Thyroid gland (tissue), 4 donors: Measurements from ENCODE around the gene C6orf120. TPM values are rescaled to one million over a fixed set of nuclear protein-coding genes. Genes with fewer than 3 reads are reported as not detected.

Experiments
- DNase-seq, 2 donors: peaks; one replicate each; pipeline ENCODE4 v3.0.0-alpha.2; 2019
- H3K27ac ChIP-seq, 3 donors: fragments of 200-600 bp; sonication (generic); 1 replicate in 2 of 3; 2 replicates in 1 of 3; pipeline ENCODE4 v1.5.1; 2016 to 2019; ENCODE audit warnings: mild to moderate bottlenecking in 1 of 3, moderate library complexity in 1 of 3
- H3K27me3 ChIP-seq: fragments of 200-600 bp; sonication (generic); one replicate; pipeline ENCODE4 v1.5.1; 2019
- H3K36me3 ChIP-seq, 2 donors: fragments of 200-600 bp; sonication (generic); one replicate each; pipeline ENCODE4 v1.5.1; 2016 to 2019
- H3K4me1 ChIP-seq, 2 donors: fragments of 200-600 bp; sonication (generic); one replicate each; pipeline ENCODE4 v1.5.1; 2017 to 2019
- H3K4me3 ChIP-seq, 3 donors: fragments of 200-600 bp; sonication (generic); replicated peaks in 1 of 3; 1 replicate in 2 of 3; 2 replicates in 1 of 3; pipeline ENCODE4 v1.5.1; 2016; ENCODE audit warnings: mild to moderate bottlenecking in 1 of 3
- H3K9me3 ChIP-seq: fragments of 200-600 bp; sonication (generic); one replicate; pipeline ENCODE4 v1.5.1; 2017
- POLR2A ChIP-seq, 2 donors: fragments of 450-650 bp; IDR thresholded peaks; one replicate each; pipeline ENCODE4 v1.6.1; 2017; ENCODE audit warnings: antibody characterized with exemption in 2 of 2, mild to moderate bottlenecking in 2 of 2, moderate library complexity in 1 of 2
- WGBS, 2 donors: methylation state at CpG; one replicate each; pipeline ENCODE4 v1.1.5; 2017; 5-methylcytosine and 5-hydroxymethylcytosine counted together
- intact Hi-C: fragments of 100-400 bp; cut with DNase I; formaldehyde crosslinking; loops from one replicate; pipeline ENCODE4 v1.15.1; 2023
- total RNA-seq, 4 donors: library from RNA; depleted of rRNA; stranded (reverse); fragments of >200 nt; gene quantifications; one replicate each; pipeline ENCODE4 v1.2.3, GENCODE V29; 2016
- TF ChIP-seq, protein P1 (sequence below), 6 experiments: fragments of 200-600 bp in 3 of 6; fragments of 450-650 bp in 3 of 6; sonication (generic) in 3 of 6; IDR thresholded peaks; one replicate each; pipeline ENCODE4 v1.5.1; 2016 to 2019; ENCODE audit warnings: antibody characterized with exemption in 6 of 6, mild to moderate bottlenecking in 2 of 6, inconsistent platforms in 1 of 6, moderate library complexity in 1 of 6

The C6orf120 gene
- total RNA-seq, 4 donors from 2014 or later, result 19.8 to 32.1 (median 29.3) TPM

DNA sequence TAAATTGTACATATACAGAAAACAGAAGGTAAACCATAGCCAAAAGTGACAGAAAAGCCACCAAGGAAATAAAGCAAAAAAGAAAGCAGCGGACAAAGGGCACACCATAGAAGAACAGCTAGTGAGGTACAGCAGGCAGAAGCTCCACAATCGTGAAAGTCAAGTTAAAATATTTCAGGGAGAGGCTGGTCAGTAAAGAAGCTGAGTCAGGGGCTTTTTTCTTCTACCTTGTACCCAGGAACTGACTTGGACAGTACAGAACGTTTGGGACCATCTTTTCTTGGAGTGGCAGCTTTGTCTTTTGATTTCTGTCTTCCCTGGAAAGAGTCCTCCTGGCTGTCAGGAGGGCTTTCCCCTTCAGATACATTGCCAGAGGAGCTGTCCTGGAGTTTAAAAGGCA, 8.1 kb downstream of the C6orf120 start:
- 83 to 87% methylated on average over 3 of the region's 3 CpGs for WGBS, 2 donors
- H3K36me3 ChIP-seq, result peaks cover 22 to 36% of the 10 kb centered on the region in 2 donors
- TF ChIP-seq POLR2A (IDR thresholded peaks at IDR 0.05), result no peak
- TF ChIP-seq, protein P1, sequence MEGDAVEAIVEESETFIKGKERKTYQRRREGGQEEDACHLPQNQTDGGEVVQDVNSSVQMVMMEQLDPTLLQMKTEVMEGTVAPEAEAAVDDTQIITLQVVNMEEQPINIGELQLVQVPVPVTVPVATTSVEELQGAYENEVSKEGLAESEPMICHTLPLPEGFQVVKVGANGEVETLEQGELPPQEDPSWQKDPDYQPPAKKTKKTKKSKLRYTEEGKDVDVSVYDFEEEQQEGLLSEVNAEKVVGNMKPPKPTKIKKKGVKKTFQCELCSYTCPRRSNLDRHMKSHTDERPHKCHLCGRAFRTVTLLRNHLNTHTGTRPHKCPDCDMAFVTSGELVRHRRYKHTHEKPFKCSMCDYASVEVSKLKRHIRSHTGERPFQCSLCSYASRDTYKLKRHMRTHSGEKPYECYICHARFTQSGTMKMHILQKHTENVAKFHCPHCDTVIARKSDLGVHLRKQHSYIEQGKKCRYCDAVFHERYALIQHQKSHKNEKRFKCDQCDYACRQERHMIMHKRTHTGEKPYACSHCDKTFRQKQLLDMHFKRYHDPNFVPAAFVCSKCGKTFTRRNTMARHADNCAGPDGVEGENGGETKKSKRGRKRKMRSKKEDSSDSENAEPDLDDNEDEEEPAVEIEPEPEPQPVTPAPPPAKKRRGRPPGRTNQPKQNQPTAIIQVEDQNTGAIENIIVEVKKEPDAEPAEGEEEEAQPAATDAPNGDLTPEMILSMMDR (IDR thresholded peaks at IDR 0.05), result no peak

DNA sequence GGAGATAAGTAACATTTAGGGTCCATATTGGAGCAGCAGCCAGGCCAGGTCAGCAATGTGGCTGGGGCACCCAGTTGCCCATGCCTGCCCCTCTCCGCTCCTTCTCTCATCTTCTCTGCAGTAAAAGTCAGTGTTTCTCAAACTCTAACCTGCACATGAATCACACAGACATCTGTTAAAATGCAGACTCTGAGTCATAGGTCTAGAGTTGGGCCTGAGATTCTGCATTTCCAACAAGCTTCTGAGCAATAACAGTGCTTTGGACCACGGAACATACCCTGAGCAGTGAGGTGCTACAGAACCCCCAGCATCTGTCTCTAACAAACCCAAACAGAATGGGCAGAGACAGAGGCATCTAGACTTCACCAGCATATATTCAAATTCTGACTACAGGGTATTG, 12.3 kb downstream of the C6orf120 start:
- Histone ChIP-seq H3K4me3 (no peak overlapping the region), H3K36me3 (peaks cover 33 to 51% of the 10 kb centered on the region in 2 donors), H3K27me3 (no peaks in the 10 kb centered on the region), H3K9me3 (no peaks in the 10 kb centered on the region), H3K27ac (no peak overlapping the region), H3K4me1 (no peaks in the 10 kb centered on the region)
- WGBS, 2 donors, result 94 to 100% methylated on average over 2 of the region's 2 CpGs
- no peak for DNase-seq
- TF ChIP-seq POLR2A (IDR thresholded peaks at IDR 0.05), result no peak
- intact Hi-C loops, result no loop called here

More for the DNA sequence above, 8.1 kb downstream of the C6orf120 start:
- no peak for DNase-seq
- H3K9me3 ChIP-seq, result no peaks in the 10 kb centered on the region
- no peak overlapping the region for H3K4me3 ChIP-seq
- H3K27me3 ChIP-seq, result no peaks in the 10 kb centered on the region
- intact Hi-C loops, result no loop called here
- H3K4me1 ChIP-seq, result no peaks in the 10 kb centered on the region
- H3K27ac ChIP-seq, result no peak overlapping the region

DNA sequence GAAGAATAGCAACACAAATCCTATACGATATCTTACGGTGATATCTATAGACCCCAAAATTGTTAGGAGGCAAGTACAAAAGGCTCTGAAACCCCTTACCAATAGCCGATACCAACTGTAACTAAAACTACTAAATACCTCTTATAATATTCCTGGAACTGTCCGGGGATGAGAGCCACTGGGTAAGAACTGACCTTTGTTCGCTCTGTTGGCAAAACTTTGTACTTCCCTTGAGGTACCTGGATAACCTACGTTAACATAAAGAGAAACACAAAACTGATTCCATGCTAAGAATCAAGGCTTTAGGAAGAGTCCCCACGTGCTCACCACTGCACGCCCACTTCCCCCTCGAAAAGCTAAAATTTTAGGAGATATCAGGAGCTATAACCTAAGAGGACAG, 12.7 kb downstream of the C6orf120 start:
- H3K9me3 ChIP-seq, result no peaks in the 10 kb centered on the region
- no peak overlapping the region for H3K4me3 ChIP-seq
- WGBS, 2 donors, result 96 to 98% methylated on average over 9 of the region's 9 CpGs
- H3K27ac ChIP-seq, result no peak overlapping the region
- H3K27me3 ChIP-seq, result no peaks in the 10 kb centered on the region
- peaks cover 33 to 50% of the 10 kb centered on the region in 2 donors for H3K36me3 ChIP-seq
- DNase-seq, result no peak
- TF ChIP-seq POLR2A (IDR thresholded peaks at IDR 0.05), result no peak
- TF ChIP-seq, protein P1 (IDR thresholded peaks at IDR 0.05), result no peak
- H3K4me1 ChIP-seq, result no peaks in the 10 kb centered on the region
- intact Hi-C loops, result no loop called here

DNA sequence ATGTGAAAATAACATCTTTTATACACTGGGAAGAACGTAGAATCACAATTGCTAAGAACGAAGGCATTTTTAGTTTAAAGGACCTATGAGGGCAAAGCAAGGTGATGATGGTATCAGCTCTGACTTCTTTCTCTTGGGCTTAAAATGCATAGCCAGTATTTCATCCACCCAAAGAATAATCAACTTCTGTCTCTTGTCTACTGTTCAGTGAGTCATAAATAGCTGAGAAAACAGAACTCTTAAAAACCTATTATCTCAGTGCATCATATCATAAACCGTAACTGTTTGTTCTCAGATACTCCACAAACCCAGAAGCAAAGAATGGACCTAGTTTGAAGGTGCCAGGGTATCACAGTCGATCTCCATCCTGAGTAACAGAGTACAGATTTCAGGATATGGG, 17.2 kb downstream of the C6orf120 start:
- no peak for DNase-seq
- intact Hi-C loops, result no loop called here
- Histone ChIP-seq H3K9me3 (no peaks in the 10 kb centered on the region), H3K27ac (no peak overlapping the region), H3K36me3 (peaks cover 17 to 26% of the 10 kb centered on the region in 2 donors), H3K4me1 (peaks cover 12 to 16% of the 10 kb centered on the region in 2 donors), H3K27me3 (no peaks in the 10 kb centered on the region), H3K4me3 (no peak overlapping the region)
- 92 to 94% methylated on average over 4 of the region's 4 CpGs for WGBS, 2 donors
- TF ChIP-seq, protein P1 (IDR thresholded peaks at IDR 0.05), result no peak
- TF ChIP-seq POLR2A (IDR thresholded peaks at IDR 0.05), result no peak

DNA sequence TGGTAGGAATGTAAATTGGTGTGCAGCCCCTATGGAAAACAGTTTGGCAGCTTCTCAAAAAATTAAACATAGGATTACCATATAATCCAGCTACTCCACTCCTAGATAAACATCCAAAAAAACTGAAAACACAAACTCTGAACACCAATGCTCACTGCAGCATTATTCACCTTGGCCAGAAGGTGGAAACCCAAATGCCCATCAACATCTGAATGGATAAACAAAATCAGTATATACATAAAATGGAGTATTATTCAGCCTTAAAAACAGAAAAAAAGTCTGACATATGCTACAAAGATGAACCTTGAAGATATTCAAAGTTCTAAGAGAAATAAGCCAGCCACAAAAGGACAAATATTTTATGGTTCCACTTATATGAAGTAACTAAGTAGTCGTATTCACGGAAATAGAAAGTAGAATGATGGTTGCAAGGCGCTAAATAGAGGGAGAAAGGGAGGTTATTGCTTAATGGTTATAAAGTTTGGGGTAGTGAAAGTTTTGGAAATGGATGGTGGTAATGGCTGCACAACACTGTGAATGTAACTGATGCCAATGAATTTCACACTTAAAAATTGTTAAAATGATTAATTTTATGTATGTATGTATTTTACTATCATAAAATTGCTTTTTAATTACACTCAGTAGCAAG, 18.4 kb downstream of the C6orf120 start:
- no peak for TF ChIP-seq POLR2A (IDR thresholded peaks at IDR 0.05)
- TF ChIP-seq, protein P1 (IDR thresholded peaks at IDR 0.05), result peak in 1 of 6 experiments; percentile 10

More for the DNA sequence above, 18.4 kb downstream of the C6orf120 start:
- Histone ChIP-seq H3K27ac (no peak overlapping the region), H3K4me1 (peaks cover 12 to 16% of the 10 kb centered on the region in 2 donors), H3K9me3 (no peaks in the 10 kb centered on the region), H3K4me3 (no peak overlapping the region), H3K27me3 (no peaks in the 10 kb centered on the region), H3K36me3 (peaks cover 8 to 14% of the 10 kb centered on the region in 2 donors)
- no peak for DNase-seq
- intact Hi-C loops, result no loop called here
- WGBS, 2 donors, result 90 to 91% methylated on average over 3 of the region's 3 CpGs
